ENCODE measurements around the gene TMEM212.
"Not testable (repeated sequence)": the region's sequence is repeated elsewhere in the genome, so short reads cannot be mapped to it uniquely, and the experiment has no call there.

Gene TMEM212

GRCh38 chr3:171813897-171814460 is 29.2 kb upstream of the TMEM212 start:
- peak; percentile 25 for DNase-seq

GRCh38 chr3:171814662-171815061 is 28.5 kb upstream of the TMEM212 start:
- DNase-seq: not testable (repeated sequence)

GRCh38 chr3:171815973-171816595 is 27.1 kb upstream of the TMEM212 start:
- DNase-seq: no peak

GRCh38 chr3:171817074-171817800 is 25.9 kb upstream of the TMEM212 start:
- no peak for DNase-seq

GRCh38 chr3:171821044-171821443 is 22.1 kb upstream of the TMEM212 start:
- no peak for DNase-seq

- no peak for DNase-seq
Measured at GRCh38 chr3:171821778-171822358, 21.3 kb upstream of the TMEM212 start.

GRCh38 chr3:171822431-171823106 is 20.6 kb upstream of the TMEM212 start:
- no peak for DNase-seq

GRCh38 chr3:171824116-171824515 is 19.0 kb upstream of the TMEM212 start:
- DNase-seq: no peak

- no peak for DNase-seq
Measured at GRCh38 chr3:171824824-171825221, 18.3 kb upstream of the TMEM212 start.

- no peak for DNase-seq
Measured at GRCh38 chr3:171825222-171825828, 17.8 kb upstream of the TMEM212 start.

- DNase-seq: no peak
Measured at GRCh38 chr3:171827385-171827784, 15.8 kb upstream of the TMEM212 start.

- DNase-seq: no peak
Measured at GRCh38 chr3:171827836-171828458, 15.2 kb upstream of the TMEM212 start.

- DNase-seq: no peak
Measured at GRCh38 chr3:171828902-171829770, 14.0 kb upstream of the TMEM212 start.

GRCh38 chr3:171829841-171830517 is 13.2 kb upstream of the TMEM212 start:
- peak; percentile 23 for DNase-seq

- no peak for DNase-seq
Measured at GRCh38 chr3:171830518-171830875, 12.7 kb upstream of the TMEM212 start.

- no peak for DNase-seq
Measured at GRCh38 chr3:171831936-171832335, 11.2 kb upstream of the TMEM212 start.

GRCh38 chr3:171832989-171833388 is 10.2 kb upstream of the TMEM212 start:
- DNase-seq: no peak

GRCh38 chr3:171833789-171834460 is 9.2 kb upstream of the TMEM212 start:
- no peak for DNase-seq

- DNase-seq: no peak
Measured at GRCh38 chr3:171834461-171834801, 8.7 kb upstream of the TMEM212 start.

GRCh38 chr3:171835116-171835515 is 8.0 kb upstream of the TMEM212 start:
- DNase-seq: no peak

Data from stimulated activated CD4-positive, alpha-beta T cell treated with anti-CD3 and anti-CD28 coated beads, Interleukin-15, amount 100 ng/mL, for 24 hours (primary cell).